ENCODE measurements around the gene C2CD3. TPM values are rescaled to one million over a fixed set of nuclear protein-coding genes. Genes with fewer than 3 reads are reported as not detected.

Gene C2CD3
- total and polyA plus RNA-seq, 9 of the 15 experiments (the other 6 are each of a cell fraction or from before 2014, with no cell fraction given), result 4.4 to 20.2 (median 15.4) TPM

DNA sequence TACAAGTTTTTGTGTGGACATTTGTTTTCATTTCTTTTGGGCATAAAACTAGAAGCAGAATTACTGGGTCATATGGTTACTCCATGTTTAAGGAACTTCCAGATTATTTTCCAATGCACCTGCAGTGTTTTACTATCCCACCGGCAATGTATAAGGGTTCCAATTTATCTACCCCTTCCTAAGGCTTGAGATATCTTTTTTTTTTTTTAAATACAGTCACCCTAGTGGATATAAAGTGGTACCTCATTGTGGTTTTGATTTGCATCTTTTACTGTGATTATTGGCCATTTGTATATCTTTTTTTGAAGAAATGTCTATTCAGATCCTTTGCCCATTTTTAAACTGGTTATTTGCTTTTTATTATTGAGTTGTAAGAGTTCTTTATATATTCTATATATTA, 127.4 kb downstream of the C2CD3 start:
- in situ Hi-C loops (cut with MboI), result no loop called here
- DNase-seq (ENCODE audit: extremely low read depth in 1 of 4, low spot score in 3 of 4), result no peak
- ATAC-seq, result no peak
- H3K79me2 ChIP-seq (ENCODE audit: control insufficient read depth, insufficient read depth, low read length), result no peaks in the 10 kb centered on the region
- intact Hi-C loops (cut with micrococcal nuclease), result no loop called here
- H3K9me3 ChIP-seq (replicated peaks; ENCODE audit: control insufficient read depth, insufficient read depth, low read depth, low read length), result no peaks in the 10 kb centered on the region
- ChIA-PET POLR2A (interaction anchor here (1.0 kb wide), 1 partner anchor 10 kb away, joined by 4 read pairs; no protein-coding TSS in a partner anchor), CTCF (ENCODE audit: low intra/inter-chr PET ratio) (no interaction called here)
- no peaks in the 10 kb centered on the region for H4K20me1 ChIP-seq (replicated peaks; ENCODE audit: control insufficient read depth, insufficient read depth, low read length)
- no peaks in the 10 kb centered on the region for H3K9me1 ChIP-seq (ENCODE audit: control insufficient read depth, insufficient read depth, low read length)
- H3K4me1 ChIP-seq (replicated peaks in 1 of 2; ENCODE audit: control insufficient read depth in 2 of 2, insufficient read depth in 2 of 2, low read length in 2 of 2), result no peaks in the 10 kb centered on the region
- no TSS peak for BruUV-seq (replicated peaks)
- FAIRE-seq, result no peak
- no peak overlapping the region for H3K4me3 ChIP-seq
- H3K27ac ChIP-seq (ENCODE audit: extremely low read depth, low read depth, low read length), result no peak overlapping the region
- H2AFZ ChIP-seq (ENCODE audit: low read depth, low read length), result no peak overlapping the region
- TF ChIP-seq NR2C1 (IDR thresholded peaks at IDR 0.05) (no peak), NR2C1 (tag; IDR thresholded peaks at IDR 0.05) (no peak), ATF7 (IDR thresholded peaks at IDR 0.05) (no peak), MECOM (CRISPR knock-in tag; IDR thresholded peaks at IDR 0.05) (no peak), MEF2A (IDR thresholded peaks at IDR 0.05; ENCODE audit: control insufficient read depth, low read depth, low read length) (no peak), FOSL1 (tag; conservative IDR thresholded peaks at IDR 0.05) (no peak), FOXP1 (CRISPR knock-in tag; IDR thresholded peaks at IDR 0.05) (no peak), ILK (tag; IDR thresholded peaks at IDR 0.05; ENCODE audit: borderline replicate concordance, low read depth) (no peak), ZNF695 (CRISPR knock-in tag; IDR thresholded peaks at IDR 0.05) (no peak), RBM17 (IDR thresholded peaks at IDR 0.05; ENCODE audit: borderline replicate concordance, low read depth, low read length) (no peak), HOXB6 (CRISPR knock-in tag; IDR thresholded peaks at IDR 0.05; ENCODE audit: borderline replicate concordance) (no peak), HDAC3 (IDR thresholded peaks at IDR 0.05; ENCODE audit: borderline replicate concordance, partially characterized antibody) (no peak), BRD9 (IDR thresholded peaks at IDR 0.05; ENCODE audit: low read depth, partially characterized antibody) (no peak), ARID1B (IDR thresholded peaks at IDR 0.05) (no peak), CSDE1 (IDR thresholded peaks at IDR 0.05) (no peak), BMI1 (IDR thresholded peaks at IDR 0.05; ENCODE audit: low read length) (no peak)
- TF ChIP-seq, protein P1, sequence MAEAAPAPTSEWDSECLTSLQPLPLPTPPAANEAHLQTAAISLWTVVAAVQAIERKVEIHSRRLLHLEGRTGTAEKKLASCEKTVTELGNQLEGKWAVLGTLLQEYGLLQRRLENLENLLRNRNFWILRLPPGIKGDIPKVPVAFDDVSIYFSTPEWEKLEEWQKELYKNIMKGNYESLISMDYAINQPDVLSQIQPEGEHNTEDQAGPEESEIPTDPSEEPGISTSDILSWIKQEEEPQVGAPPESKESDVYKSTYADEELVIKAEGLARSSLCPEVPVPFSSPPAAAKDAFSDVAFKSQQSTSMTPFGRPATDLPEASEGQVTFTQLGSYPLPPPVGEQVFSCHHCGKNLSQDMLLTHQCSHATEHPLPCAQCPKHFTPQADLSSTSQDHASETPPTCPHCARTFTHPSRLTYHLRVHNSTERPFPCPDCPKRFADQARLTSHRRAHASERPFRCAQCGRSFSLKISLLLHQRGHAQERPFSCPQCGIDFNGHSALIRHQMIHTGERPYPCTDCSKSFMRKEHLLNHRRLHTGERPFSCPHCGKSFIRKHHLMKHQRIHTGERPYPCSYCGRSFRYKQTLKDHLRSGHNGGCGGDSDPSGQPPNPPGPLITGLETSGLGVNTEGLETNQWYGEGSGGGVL (CRISPR knock-in tag; IDR thresholded peaks at IDR 0.05), result no peak
- H3K27me3 ChIP-seq (ENCODE audit: control insufficient read depth in 2 of 2, insufficient read depth in 2 of 2, low read length in 2 of 2), result no peaks in the 10 kb centered on the region
- peaks cover 24% of the 10 kb centered on the region for H3K36me3 ChIP-seq (ENCODE audit: control insufficient read depth, insufficient read depth, low read length)
- 89% methylated on average over 1 of the region's 1 CpG for WGBS (ENCODE audit: insufficient coverage, low coverage, missing lambda C conversion rate)
- H3K9ac ChIP-seq (ENCODE audit: insufficient read depth in 1 of 2, low read depth in 2 of 2, low read length in 2 of 2), result no peak overlapping the region
- H3K4me2 ChIP-seq (ENCODE audit: insufficient read depth, low read length), result no peak overlapping the region
